PC-3 (cell line): ENCODE measurements around the gene ATF5. TPM values are rescaled to one million over a fixed set of nuclear protein-coding genes. Genes with fewer than 3 reads are reported as not detected.

Source experiments
- ATAC-seq: fragments of 200-7000 bp; cut with Tn5 transposase; 2 replicates; pipeline ENCODE4 v1.9.1; 2020; ENCODE audit warnings: mild to moderate bottlenecking, moderate library complexity
- Bru-seq: library from RNA; stranded (reverse); fragments of 400-500 nt; gene quantifications from one replicate; lab custom pipeline; 2021; lab: Mats Ljungman, UMichigan
- BruChase-seq, 2 experiments: library from RNA; stranded (reverse); fragments of 400-500 nt; gene quantifications; one replicate each; lab custom pipeline; 2021; lab: Mats Ljungman, UMichigan
- BruUV-seq: library from RNA; stranded (reverse); fragments of 400-500 nt; replicated peaks from 2 replicates; lab custom pipeline; 2021; lab: Mats Ljungman, UMichigan
- CTCF ChIA-PET: fragments of 300-600 bp; sonication (Branson Sonifier 250); formaldehyde crosslinking; loops from one replicate; lab custom pipeline; 2022; ENCODE audit warnings: antibody characterized with exemption; lab: Charles Lee
- POLR2A ChIA-PET: fragments of 300-600 bp; sonication (Branson Sonifier 250); formaldehyde crosslinking; loops from one replicate; lab custom pipeline; 2022; ENCODE audit warnings: antibody characterized with exemption; ENCODE audit not compliant: unreplicated experiment; lab: Charles Lee
- DNase-seq: peaks from one replicate; pipeline ENCODE4 v3.0.0-alpha.2; 2015
- H2AFZ ChIP-seq: fragments of 300-600 bp; sonication (generic); 2 replicates; pipeline ENCODE4 v1.6.0; 2016; ENCODE audit warnings: antibody characterized with exemption, low read length
- H3F3A ChIP-seq: fragments of 300-600 bp; sonication (generic); one replicate; pipeline ENCODE4 v1.6.0; 2017; ENCODE audit warnings: antibody characterized with exemption, low read length, control low read depth, mild to moderate bottlenecking; ENCODE audit not compliant: unreplicated experiment
- H3K27ac ChIP-seq: fragments of 300-600 bp; sonication (generic); 2 replicates; pipeline ENCODE4 v1.5.1; 2016; ENCODE audit warnings: mild to moderate bottlenecking, low read length
- H3K27me3 ChIP-seq: fragments of 300-600 bp; sonication (generic); 2 replicates; pipeline ENCODE4 v1.6.1; 2016; ENCODE audit warnings: low read length, mixed read lengths
- H3K36me3 ChIP-seq: fragments of 300-600 bp; sonication (generic); 2 replicates; pipeline ENCODE4 v1.6.1; 2016; ENCODE audit warnings: low read depth, mixed run types, low read length, mixed read lengths
- H3K4me1 ChIP-seq: fragments of 300-600 bp; sonication (generic); 2 replicates; pipeline ENCODE4 v1.5.1; 2016; ENCODE audit warnings: low read length; ENCODE audit not compliant: insufficient read depth
- H3K4me2 ChIP-seq: fragments of 300-600 bp; sonication (generic); 2 replicates; pipeline ENCODE4 v1.6.0; 2016; ENCODE audit warnings: low read length
- H3K4me3 ChIP-seq: fragments of 300-600 bp; sonication (generic); 2 replicates; pipeline ENCODE4 v1.5.1; 2016; ENCODE audit warnings: mild to moderate bottlenecking, low read length, mixed read lengths
- H3K79me2 ChIP-seq: fragments of 300-600 bp; sonication (generic); 2 replicates; pipeline ENCODE4 v1.6.1; 2017; ENCODE audit warnings: low read length, mixed read lengths
- H3K9ac ChIP-seq: fragments of 300-600 bp; sonication (generic); 2 replicates; pipeline ENCODE4 v1.6.0; 2016; ENCODE audit warnings: mild to moderate bottlenecking, low read length
- H3K9me2 ChIP-seq: fragments of 300-600 bp; sonication (generic); replicated peaks from 2 replicates; pipeline ENCODE4 v1.6.1; 2016; ENCODE audit warnings: mixed run types, low read length, mixed read lengths
- H3K9me3 ChIP-seq: fragments of 300-600 bp; sonication (generic); 2 replicates; pipeline ENCODE4 v1.6.1; 2016; ENCODE audit warnings: low read length, mixed read lengths
- H4K20me1 ChIP-seq: fragments of 300-600 bp; sonication (generic); 2 replicates; pipeline ENCODE4 v1.6.1; 2016; ENCODE audit warnings: low read length, mixed read lengths
- EZH2 ChIP-seq: fragments of 300-600 bp; sonication (generic); IDR thresholded peaks from one replicate; pipeline ENCODE4 v1.6.1; 2017; ENCODE audit warnings: antibody characterized with exemption, mild to moderate bottlenecking, low read length; ENCODE audit not compliant: unreplicated experiment
- EZH2phosphoT487 ChIP-seq: fragments of 300-600 bp; sonication (generic); IDR thresholded peaks from 2 replicates; pipeline ENCODE4 v1.6.1; 2018; ENCODE audit warnings: mild to moderate bottlenecking, antibody characterized with exemption, low read length, borderline replicate concordance
- intact Hi-C: fragments of 100-400 bp; cut with micrococcal nuclease; formaldehyde crosslinking; loops from 2 replicates; pipeline ENCODE4 v1.9.0; 2023
- long read RNA-seq: library from polyadenylated mRNA; unstranded; transcript quantifications from one replicate; pipeline ENCODE4 v2.0.0, GENCODE V29; 2021; ENCODE audit not compliant: unreplicated experiment
- total RNA-seq: library from RNA; depleted of rRNA; stranded (reverse); fragments of >200 nt; gene quantifications from 2 replicates; pipeline ENCODE4 v1.2.3, GENCODE V29; 2014; rRNA removed
- TF ChIP-seq, protein P1 (sequence below): fragments of 300-600 bp; sonication (generic); conservative IDR thresholded peaks from 2 replicates; pipeline ENCODE4 v1.5.1; 2017; ENCODE audit warnings: antibody characterized with exemption, low read depth, mild to moderate bottlenecking, low read length

ATF5 gene, protein sequence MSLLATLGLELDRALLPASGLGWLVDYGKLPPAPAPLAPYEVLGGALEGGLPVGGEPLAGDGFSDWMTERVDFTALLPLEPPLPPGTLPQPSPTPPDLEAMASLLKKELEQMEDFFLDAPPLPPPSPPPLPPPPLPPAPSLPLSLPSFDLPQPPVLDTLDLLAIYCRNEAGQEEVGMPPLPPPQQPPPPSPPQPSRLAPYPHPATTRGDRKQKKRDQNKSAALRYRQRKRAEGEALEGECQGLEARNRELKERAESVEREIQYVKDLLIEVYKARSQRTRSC
- total RNA-seq (50.7 and 75.5 TPM in 2 replicates), Bru-seq, nascent RNA (percentile 83 among the genes with signal in this experiment), BruChase-seq, experiment 1, labeled RNA remaining after a 6-hour chase (percentile 95 among the genes with signal in this experiment), BruChase-seq, experiment 2, labeled RNA remaining after a 2-hour chase (percentile 90 among the genes with signal in this experiment)
- long read RNA-seq, partial matches to known transcripts, result 1 of 11 reads
- long read RNA-seq, other reads (novel, unspliced or antisense), result 9 of 11 reads

DNA sequence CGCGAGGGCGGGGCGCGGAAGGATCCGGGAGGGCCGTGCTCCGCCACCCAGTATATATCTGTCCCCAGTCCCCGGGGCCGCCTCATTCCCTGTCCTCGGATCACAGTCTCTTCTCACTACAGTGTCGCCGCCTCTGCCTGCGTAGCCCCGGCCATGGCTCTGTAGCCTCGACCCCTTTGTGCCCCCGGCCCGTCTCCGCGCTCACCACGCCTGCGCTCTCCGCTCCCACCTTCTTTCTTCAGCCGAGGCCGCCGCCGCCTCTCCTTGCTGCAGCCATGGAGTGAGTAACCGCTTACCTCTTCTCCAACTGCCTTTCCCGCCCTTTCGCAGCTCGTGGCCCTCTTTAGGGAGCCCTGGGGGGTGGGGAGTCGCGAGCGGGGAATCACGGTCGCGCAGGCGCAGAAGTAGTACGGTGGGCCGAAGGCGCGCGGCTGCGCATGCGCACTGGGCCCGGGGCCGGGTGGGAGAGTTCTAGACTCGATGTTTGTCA, at the start of gene ATF5, which contains the start of gene NUP62:
ATF5 (plus strand) TSS at position 85 of the 490 bp plus-strand sequence. CDS start 1,646 bp downstream, outside the sequence.
NUP62 (minus strand) TSS at position 384 of the 490 bp plus-strand sequence. CDS start 19,697 bp downstream, outside the sequence.
- TF ChIP-seq EZH2phosphoT487 (no peak), EZH2 (no peak)
- TF ChIP-seq, protein P1, sequence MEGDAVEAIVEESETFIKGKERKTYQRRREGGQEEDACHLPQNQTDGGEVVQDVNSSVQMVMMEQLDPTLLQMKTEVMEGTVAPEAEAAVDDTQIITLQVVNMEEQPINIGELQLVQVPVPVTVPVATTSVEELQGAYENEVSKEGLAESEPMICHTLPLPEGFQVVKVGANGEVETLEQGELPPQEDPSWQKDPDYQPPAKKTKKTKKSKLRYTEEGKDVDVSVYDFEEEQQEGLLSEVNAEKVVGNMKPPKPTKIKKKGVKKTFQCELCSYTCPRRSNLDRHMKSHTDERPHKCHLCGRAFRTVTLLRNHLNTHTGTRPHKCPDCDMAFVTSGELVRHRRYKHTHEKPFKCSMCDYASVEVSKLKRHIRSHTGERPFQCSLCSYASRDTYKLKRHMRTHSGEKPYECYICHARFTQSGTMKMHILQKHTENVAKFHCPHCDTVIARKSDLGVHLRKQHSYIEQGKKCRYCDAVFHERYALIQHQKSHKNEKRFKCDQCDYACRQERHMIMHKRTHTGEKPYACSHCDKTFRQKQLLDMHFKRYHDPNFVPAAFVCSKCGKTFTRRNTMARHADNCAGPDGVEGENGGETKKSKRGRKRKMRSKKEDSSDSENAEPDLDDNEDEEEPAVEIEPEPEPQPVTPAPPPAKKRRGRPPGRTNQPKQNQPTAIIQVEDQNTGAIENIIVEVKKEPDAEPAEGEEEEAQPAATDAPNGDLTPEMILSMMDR, result no peak
- intact Hi-C loops, result loop anchor here (1.0 kb wide), 1 partner anchor 51 kb away; no protein-coding TSS in a partner anchor
- DNase-seq (peak; percentile 90), ATAC-seq (peak; percentile 45)
- Histone ChIP-seq H3K4me3 (peak within 1 kb of the TSS; percentile 81), H3K79me2 (peaks cover 73% of the 10 kb centered on the region), H3F3A (peaks cover 12% of the 10 kb centered on the region), H3K27ac (peak within 1 kb of the TSS; percentile 92), H3K9ac (peak within 1 kb of the TSS; percentile 98), H4K20me1 (peaks cover 24% of the 10 kb centered on the region), H3K27me3 (no peaks in the 10 kb centered on the region), H3K9me3 (no peaks in the 10 kb centered on the region), H3K9me2 (no peaks in the 10 kb centered on the region), H3K36me3 (peaks cover 48% of the 10 kb centered on the region), H3K4me2 (peak within 1 kb of the TSS; percentile 91), H3K4me1 (peaks cover 59% of the 10 kb centered on the region), H2AFZ (peak within 1 kb of the TSS; percentile 84)
- POLR2A ChIA-PET, result interaction anchor here (0.5 to 0.6 kb wide), 3 partner anchors 220 to 1426 kb away, joined by 3 to 5 read pairs (median 3); no protein-coding TSS in a partner anchor
- CTCF ChIA-PET, result no interaction called here
- TSS peak; percentile 79 for BruUV-seq

DNA sequence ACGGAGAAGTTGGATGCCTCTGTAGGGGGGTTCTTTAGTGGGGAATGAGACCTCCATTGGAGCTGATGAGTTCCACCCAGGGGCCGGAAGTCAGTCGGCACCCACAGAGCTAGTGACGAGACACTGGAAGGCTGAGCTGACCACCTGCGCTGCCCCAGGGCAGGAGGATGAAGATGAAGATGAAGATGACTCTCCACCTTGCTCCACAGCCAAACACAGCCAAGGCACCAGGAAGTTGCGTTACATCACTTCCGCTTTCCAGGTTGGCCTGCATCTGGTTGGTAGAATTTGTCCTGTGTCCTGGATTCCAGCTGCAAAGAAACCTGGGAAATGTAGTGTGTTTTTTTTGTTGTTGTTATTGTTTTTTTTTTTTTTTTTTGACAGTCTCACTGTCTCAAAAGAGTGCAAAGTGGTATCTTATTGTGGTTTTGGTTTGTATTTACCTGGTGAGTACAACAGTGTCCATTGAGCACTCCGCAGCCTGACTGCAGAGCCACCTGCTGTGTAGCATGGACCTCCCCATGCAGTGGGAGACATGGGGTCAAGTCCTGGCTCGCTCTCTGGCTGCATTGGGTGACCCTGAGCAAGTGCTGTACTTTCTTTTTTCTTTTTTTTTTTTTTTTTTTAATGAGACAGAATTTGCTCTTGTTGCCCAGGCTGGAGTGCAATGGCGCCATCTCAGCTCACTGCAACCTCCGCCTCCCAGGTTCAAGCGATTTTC, 49.6 kb upstream of the ATF5 start:
- TF ChIP-seq EZH2phosphoT487 (no peak), EZH2 (no peak)
- TF ChIP-seq, protein P1, result no peak
- peaks cover 32% of the 10 kb centered on the region for H3K4me1 ChIP-seq
- BruUV-seq, result no TSS peak
- ATAC-seq (no peak), DNase-seq (peak; percentile 22)
- H3K9me3 ChIP-seq, result no peaks in the 10 kb centered on the region
- peaks cover 32% of the 10 kb centered on the region for H3K79me2 ChIP-seq
- peak overlapping the region; percentile 98; the same call in 1 of the 2 replicates for H3K4me2 ChIP-seq
- no peak overlapping the region for H3K27ac ChIP-seq
- no peak overlapping the region for H2AFZ ChIP-seq
- no peaks in the 10 kb centered on the region for H3F3A ChIP-seq
- peaks cover 26% of the 10 kb centered on the region for H3K36me3 ChIP-seq
- H3K27me3 ChIP-seq, result no peaks in the 10 kb centered on the region
- ChIA-PET CTCF (no interaction called here), POLR2A (interaction anchor here (0.6 kb wide), 1 partner anchor 170 kb away, joined by 3 read pairs; no protein-coding TSS in a partner anchor)
- no peak overlapping the region for H3K9ac ChIP-seq
- no peaks in the 10 kb centered on the region for H3K9me2 ChIP-seq
- intact Hi-C loops, result loop anchor here (5.0 kb wide), 1 partner anchor 202 kb away; the partner anchor contains the start of gene PRMT1
- peak overlapping the region; percentile 93; the same call in 1 of the 2 replicates for H3K4me3 ChIP-seq
- no peaks in the 10 kb centered on the region for H4K20me1 ChIP-seq
